GM23248 (cell line): Measurements from ENCODE around the gene GSE1.

ENCODE experiments used
- EZH2 ChIP-seq: fragments of 200-600 bp; sonication (generic); IDR thresholded peaks from 2 replicates; pipeline ENCODE4 v1.6.1; 2018; ENCODE audit warnings: antibody characterized with exemption, mild to moderate bottlenecking; ENCODE audit not compliant: insufficient read depth, poor library complexity, severe bottlenecking
- EZH2phosphoT487 ChIP-seq: fragments of 200-600 bp; sonication (generic); IDR thresholded peaks from 2 replicates; pipeline ENCODE4 v1.6.1; 2018; ENCODE audit warnings: antibody characterized with exemption, moderate library complexity, mild to moderate bottlenecking, low read depth; ENCODE audit not compliant: insufficient read depth

- TF ChIP-seq EZH2phosphoT487 = no peak
- TF ChIP-seq EZH2 = no peak
These were observed 2.0 kb upstream of the GSE1 start for GRCh38 chr16:85611194-85611443.
